ENCODE measurements around the gene TAL1.

Gene TAL1

DNA sequence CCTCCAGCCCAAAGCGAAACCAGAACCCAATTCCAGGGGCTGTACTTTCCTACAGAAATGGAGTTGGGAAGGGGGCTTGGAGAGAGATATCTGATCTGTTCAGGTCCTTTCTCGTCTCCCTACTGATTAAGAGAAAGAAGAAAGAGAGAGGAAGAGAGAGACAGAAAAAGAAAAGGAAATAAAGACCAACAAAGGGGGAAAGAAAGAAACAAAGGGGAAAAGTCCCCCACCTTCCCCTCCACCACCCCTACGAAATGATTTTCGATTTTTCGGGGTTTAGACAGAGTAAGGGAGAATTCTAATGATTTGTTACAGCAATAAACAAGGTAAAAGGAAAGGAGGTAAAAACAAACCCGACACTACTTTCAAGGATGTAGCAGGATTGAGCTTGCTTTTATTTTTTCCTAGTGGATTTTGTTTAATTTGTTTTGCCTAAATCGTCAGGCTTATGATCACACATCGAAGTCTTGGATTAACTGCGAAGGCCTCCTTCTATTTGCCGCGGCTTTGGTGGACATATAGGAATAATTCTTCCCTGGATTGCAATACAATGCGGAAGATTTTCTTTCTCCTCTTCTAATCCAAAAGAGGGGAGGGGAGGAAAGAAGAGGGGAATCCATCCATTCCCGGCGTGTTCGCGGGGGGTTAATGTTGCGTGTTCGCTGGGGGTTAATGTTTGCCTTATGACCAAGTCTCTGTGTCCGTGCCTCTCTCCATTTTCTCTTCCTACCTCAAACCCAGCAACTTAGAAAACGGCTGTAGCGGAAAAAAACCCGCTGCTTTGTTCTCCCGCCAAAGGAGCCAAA is 1.9 kb downstream of the TAL1 start:
- no peak for DNase-seq (ENCODE audit: low read depth)

DNA sequence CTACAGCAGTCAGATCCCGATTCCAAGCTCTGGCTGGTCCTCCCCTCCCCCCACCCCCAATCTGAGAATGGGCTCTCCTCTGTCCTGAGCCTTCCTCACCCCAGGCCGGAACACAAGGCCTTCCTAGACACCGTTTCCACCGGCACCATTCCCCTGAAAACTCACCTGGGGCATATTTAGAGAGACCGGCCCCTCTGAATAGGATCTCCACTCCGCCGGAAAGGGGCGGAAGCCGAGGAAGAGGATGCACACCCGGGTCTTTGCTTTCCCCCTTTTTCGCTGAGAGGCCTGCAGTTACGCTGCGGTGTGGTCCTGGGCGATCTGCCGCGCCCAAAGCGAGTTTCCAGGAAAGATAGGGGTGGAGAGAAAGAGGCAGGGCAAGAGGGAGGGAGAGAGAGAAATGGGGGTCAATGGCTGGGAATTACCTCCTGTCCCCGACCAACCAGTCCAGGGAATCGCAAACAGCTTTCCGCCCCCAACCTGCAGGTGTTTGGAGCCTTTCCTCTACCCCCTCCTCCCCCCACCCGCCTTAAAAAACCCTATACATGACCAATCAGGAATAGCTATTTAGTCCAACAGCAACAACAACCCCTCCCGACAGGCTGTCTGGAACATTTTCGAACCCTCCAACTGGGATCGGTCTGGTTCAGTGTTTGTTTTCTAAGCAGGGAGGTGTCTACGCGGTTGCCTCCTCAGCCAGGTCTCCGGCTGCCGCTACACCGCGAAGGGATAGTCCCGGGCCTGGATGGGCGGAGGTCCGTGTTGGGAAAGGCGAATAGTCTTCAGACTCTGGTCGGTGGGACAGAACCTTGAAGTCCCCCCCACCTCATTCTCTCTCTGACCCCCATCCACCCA is 2.8 kb downstream of the TAL1 start:
- DNase-seq (ENCODE audit: low read depth), result no peak

DNA sequence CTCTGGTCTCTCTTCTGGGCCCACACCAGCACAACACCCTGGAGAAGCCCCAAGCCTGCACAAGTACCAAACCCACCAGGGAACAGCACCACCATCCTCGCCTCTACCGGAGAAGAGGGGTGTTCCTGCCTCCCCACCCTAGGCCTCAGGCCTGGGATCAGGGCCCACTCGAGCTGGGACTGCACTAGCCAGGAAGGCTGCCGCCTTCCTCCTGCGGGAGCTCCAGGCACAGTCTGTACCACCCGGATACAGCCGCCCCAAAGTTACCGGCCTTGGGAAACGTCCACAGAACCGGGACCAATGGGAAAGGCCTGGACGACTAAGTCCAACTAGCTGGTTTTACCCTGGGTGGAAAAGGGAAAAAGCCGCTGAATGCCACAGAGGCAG is 3.4 kb downstream of the TAL1 start:
- no peak for DNase-seq (ENCODE audit: low read depth)

DNA sequence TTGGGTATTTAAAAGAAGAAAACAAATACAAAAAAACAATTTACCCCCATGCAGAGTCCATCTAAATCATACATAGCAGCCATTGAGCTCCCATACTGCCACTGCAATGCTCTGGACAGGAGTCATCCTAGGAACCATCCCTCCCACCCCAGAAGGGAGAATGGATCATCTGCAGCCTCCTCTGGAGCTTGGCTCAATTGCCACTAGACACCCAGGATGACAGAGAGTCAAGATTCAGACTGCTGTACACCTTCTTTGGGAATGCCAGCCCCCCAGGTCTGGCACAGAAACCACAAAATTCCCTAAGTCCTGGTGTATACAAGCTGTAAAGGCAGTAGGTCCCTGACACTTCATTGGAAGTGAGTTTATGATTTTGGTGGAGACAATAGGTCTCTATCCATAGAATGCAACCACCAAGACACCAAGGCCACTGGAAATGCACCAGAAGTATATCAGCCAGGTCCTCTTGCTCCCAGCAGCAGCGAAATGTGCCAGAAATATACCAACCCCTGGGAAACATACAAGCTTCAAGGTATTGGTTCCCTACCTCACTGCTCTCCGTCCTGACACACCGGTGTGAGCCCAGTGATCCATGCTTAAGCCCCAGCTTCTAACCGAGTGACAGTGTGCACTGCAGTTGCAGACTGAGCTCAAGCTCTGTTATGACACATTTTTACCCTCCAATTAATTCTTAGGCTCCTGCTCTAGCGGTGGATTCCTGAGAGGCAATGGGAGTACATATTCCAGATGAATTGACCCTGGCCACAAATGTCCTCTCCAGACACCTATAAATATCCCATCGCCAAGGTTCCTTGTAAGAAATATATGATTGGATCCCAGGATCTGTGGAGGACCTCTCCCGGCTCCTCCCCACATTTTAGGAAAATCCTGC is 4.4 kb downstream of the TAL1 start:
- no peak for DNase-seq (ENCODE audit: low read depth)

DNA sequence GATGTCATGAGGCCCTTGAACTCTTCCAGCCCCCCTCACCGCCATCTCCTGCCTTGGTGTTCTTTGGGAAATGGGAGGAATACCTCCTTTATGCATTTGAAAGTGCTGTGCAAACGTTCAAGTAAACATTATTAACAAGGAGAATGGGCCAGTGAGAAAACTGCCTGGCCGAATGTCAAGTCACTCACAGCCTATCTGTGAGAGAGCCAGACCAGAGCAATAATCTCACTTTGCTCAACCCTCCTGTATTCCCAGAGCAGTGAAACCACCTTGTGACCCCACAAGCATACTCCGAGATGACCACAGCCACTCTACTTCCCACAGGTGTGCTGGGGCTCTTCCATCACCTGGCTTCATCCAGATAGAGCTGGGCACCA is 5.2 kb downstream of the TAL1 start:
- no peak for DNase-seq (ENCODE audit: low read depth)

DNA sequence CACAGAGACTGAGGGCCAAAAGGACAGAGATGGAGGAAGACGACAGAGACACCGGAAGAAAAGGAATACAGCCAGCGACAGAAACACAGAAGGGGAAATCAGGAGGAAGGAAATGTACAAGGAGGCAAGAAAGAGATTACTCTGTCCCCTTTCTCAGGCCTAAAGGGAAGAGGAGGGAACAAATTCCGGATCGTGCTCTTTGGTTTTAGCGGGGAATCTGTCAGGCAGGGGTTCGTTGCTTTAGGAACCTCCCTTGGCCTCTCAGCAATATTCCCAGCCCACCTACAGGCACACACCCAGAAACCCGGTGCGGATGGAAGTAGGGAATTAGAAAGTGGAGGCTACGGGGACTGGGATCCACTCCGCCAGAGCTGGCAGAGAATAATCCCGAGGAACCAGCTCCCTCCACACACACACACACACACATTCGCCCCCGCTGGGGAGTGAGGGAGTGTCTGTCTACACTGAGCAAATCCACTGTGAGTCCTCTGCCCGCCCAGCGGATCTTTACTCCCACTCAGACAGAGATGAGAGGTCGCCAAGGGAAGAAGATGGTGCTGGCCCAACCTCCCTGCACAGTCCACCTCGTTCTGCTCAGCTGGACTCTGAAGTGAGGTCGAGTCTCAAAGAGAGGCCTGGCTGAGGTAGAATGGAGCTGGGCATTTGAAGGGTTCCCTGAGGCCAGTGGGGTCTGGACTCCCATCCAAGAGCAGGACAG is 5.7 kb downstream of the TAL1 start:
- DNase-seq (ENCODE audit: low read depth), result no peak

DNA sequence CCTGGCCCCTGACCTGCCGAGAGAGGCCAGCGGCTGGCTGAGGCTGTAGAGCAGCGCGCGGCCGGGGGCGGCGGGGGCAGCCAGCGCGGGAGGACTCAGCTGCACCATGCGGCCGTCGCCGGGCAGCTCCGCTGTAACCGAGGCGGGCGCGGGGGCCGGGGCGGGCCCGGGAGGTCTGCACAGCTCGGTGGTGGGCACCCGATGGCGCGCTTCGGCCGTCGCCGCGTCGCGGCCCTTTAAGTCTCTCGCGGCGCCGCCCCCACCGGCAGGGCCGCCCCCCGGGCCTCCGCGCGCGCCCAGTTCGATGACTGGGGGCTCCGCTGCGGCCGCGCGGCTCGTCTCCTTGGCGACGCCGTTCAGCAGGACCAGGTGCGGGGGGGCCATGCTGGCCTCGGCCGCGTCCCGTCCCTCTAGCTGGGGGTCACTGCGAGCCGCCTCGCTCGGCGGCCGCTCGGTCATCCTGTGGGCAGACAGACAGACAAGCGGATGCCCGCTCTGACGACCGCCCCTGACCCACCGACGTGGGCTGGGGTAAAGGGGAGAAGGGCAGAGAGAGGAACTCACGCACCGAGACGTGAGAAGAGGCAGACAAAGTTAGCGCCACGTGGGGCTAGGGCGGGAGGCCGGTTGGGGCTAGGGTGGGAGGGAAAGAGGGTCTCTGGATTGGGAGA is 6.5 kb downstream of the TAL1 start:
- no peak for DNase-seq (ENCODE audit: low read depth)

DNA sequence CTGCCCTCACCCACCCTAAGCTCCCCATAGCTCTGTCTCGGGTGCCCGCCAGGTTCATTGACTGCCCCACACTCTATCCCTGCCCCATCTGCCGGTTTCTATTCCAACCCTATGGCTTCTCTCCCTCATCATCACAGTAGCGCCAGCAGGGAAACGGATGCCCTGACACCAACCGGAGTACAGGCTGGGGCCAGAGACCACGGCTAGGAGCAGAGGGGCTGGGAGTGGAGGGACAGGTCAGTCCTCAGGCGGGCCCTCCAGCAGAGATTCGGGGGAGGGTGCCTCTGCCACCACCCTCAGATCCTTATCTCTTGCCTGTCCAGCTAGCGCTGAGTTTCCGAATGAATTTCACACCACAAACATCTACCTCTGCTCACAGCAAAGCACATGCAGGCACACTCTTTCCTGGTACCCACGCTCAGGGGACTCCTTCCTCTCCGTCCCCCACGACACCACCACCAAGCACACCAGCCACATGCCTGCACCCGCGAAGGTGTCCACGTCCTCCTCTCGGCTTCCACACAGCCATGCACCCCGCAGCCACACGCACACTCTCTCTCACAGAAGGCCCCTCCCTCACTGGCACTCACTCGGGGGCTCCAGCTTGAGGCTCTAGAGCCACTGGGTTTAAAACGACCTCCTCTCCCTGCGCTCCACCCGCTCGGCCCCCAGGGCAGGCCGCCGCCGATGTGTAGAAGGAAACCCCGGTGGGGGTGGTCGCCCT is 7.2 kb downstream of the TAL1 start:
- DNase-seq (ENCODE audit: low read depth), result no peak

DNA sequence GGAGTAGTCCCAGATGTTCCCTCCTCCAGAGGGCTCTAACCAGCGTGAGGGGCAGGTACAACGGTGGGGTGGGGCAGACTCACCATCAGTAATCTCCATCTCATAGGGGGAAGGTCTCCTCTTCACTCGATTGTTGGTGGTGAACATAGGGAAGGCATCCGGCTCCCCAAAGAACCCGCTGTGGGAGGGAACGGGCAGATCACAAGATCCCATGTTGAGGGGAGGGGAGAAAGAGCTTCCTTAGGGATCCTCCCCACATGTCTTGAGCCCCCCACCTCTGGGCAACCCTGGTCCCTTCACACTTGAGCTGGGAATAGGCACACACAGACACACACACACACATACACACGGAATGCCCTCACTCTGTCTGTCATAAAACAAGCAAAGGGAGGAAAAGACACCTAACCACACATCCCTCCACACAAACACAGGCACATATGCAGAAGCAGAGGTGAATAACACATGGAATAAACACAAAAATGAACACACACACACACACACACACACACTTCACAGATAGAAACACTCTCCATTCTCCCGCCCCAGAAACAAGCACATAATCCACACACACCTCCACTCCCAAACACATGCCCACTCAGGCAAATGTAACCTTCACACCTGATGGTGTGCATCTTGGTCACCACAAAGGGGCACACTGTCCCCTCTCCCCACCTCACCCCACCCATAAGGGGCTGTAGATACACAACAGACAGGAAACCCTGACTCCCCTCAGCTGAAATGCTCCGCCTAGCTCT is 7.9 kb downstream of the TAL1 start:
- DNase-seq (ENCODE audit: low read depth), result no peak

DNA sequence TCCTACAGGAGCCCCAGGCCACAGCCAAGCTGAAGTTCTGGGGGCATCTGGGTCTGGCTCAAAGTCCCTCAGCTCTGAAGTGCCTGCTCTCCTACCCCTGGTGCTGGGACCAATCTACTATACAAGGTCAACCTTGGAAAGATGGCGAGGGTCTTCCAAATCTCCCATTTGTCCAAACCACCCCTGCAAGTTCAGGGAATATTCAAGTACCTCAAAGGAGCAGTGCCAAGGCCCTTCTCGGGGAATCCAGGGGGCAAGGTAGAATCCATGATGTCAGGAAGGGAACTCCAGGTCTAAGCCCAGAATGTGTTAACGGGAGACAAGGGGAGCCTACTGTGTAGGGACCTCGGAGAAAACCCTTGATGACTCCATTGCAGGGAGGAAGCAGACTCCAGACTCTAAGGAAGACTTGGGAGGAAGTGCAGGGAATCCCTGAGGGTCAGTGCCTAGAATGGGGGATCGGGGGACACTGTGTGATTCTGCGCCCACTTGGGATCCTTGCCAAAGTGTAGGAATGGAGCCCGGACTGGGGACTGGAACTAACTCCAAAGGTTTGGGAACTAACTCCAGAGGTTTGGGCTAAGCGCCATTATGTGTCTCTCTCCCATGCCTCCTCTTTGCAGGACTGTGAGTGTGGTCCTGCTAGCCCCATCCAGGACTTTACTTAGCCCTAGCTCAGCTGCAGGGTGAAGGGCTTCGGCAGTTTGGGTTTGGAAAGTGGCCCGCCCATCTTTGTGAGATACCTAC is 8.7 kb downstream of the TAL1 start:
- no peak for DNase-seq (ENCODE audit: low read depth)

DNA sequence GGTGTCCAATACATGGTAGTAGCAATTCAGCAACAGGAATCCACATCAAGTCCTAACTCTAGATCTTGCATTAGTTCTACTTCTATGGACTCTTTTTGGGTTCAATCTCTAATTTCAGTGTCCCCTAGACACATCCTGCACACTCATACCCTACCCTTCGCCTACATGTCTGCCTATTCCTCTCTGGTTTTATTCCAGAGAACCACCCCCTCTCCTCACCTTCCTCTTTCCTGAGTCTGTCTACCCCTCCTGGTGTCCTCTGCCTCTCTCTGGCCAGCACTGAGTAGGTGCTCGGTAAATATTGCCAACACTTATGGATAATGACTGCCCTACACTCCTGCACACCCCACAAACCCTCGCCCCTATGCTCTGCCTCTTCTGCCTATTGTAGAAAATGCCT is 9.5 kb downstream of the TAL1 start:
- no peak for DNase-seq (ENCODE audit: low read depth)

DNA sequence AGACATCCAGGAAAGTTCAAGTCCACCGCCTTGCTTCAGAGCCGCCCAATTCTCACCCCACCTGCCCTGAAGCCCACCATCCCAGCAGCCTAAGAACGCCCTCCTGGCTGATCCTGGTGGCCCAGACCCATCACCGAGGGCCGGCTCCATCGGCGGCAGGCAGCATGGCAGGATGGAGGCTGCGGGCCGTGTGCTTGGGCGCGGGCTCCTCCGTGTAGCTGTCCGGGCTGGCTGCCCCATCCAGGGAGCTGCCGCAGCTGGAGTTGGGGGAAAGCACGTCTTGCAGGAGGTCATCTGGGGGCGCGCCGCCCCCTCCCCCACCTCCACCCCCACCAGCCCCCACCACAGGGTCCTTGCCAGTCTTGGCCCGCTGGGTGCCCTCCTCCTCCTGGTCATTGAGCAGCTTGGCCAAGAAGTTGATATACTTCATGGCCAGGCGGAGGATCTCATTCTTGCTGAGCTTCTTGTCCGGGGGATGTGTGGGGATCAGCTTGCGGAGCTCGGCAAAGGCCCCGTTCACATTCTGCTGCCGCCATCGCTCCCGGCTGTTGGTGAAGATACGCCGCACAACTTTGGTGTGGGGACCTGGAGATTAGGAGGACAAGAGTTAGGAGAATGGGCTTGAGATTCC is 12.3 kb downstream of the TAL1 start:
- DNase-seq (ENCODE audit: low read depth), result no peak

DNA sequence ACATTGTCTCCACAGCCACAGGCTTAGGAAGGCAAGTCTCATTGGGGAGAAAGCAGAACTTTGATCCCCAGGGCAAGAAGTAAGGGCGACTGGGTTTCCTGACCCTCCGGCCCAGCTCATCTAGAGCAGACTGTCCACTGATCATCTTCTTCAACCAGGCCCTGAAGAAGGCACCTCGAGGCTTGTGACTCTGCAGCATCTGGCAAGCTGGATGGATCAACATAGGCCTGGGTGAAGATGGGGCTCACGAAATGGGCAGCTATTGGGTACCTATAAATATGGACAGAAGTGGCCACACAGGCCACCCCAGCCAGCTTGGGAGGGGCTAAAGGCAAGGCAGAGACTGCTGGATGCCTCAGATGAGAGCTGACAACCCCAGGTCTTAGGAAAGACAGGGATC is 13.0 kb downstream of the TAL1 start:
- no peak for DNase-seq (ENCODE audit: low read depth)

DNA sequence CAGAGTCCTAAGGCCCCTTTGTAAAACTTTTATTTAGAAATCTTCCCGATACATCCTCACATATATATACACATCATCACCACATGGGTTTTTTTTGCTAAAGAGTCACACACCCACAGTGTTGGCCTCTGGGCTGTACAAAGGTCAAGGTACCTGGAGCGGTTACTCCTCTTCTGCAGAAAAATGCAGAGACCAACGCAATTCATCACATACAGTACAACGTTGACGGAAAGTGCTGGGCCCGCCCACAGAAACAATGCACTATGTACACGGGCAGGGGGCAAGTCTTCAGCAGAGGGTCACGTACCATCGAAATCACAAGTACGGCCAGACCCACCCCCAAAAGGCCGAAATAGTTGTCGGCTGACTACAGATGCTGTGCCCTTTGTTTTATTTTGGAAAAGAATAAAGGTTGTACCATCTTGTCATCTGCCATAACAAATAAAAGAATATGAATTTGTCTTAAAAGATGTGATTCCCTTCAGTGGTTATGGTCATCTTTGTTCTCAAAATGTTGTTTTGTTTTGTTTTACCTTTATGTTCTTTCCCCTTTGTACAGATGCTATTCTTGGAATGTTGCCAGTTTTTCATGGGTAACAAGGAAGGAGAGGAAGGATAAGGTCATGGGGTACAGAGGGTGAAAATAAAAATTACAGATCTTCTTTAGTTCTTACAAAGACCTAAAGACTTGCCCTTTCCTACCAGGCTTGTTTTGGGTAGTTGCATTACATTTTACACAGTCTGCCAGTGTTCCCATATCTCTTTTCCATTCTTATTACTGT is 15.6 kb downstream of the TAL1 start:
- no peak for DNase-seq (ENCODE audit: low read depth)

DNA sequence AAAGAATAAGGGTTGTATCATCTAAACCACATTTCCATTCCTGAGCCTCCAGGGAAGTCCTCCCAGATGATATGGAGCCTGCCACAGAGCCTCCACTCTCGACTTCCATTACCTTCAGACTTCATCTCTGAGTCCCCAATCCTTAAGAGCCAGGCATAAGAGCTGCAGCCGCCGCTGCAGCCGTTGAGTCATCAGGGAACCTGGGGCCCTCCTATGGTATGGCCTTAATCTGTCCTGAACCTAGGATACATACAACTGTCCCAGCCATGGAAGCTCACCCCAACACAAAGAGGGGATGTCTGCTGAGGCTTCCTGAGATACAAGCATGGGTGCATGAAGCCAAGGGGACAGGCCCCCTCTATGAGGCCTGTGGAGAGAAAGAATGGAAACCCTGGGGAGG is 16.3 kb downstream of the TAL1 start:
- DNase-seq (ENCODE audit: low read depth), result no peak

DNA sequence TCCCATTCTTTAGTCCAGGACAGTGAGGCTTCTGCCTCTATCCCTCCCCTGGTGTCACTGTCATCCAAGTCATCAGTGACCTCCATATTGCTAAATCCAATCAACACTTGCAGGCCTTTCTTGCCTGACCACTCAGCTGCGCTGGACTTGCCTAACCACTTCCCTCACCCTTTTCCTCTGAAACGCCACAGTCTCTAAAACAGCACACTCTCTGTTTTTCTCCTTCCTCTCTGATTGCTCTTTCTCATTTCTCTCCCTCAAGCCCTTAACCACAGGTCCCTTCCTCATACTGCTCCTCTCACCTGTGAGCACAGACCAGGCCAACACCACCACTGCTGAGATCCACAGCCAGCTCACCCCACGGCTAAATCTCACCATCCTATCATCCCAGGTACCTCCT is 17.5 kb downstream of the TAL1 start:
- no peak for DNase-seq (ENCODE audit: low read depth)

DNA sequence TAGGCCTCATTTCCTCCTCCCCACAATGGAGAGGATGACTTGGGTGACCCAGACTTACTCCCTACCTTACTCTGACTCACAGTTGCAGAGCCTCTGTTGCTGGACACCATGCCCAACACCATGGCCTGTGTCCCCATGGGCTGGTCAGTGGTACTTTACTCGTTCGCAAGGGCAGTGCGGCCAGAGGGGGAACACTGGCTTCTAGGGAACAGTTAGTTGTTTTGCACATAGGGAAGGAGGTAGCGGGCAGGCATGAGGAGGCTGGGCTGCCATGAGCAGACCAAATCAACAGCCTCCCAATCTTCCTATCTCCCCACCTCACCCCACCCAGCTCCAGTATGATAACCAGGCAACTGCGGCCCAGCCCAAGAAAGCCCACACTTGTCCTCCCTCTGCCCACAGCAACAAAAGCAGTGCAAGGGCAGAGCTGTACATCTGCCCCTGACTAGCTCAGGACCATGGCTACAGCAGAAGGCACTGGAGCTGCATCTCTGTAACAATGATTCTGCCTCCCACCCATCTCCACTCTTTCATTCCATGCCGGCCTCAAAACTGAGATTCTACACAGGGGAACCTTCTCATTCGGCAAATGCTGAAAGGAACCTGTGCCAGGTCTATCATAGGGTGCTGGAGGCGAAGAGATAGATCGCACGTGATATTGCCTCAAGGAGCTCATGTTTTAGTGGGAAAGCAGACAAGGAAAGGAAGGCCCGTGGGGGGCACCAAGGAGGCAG is 18.6 kb downstream of the TAL1 start:
- DNase-seq (ENCODE audit: low read depth), result no peak

All from activated T-cell treated with anti-CD3 and anti-CD28 coated beads for 24 hours (primary cell).